ENCODE measurements around the gene AK9. TPM values are rescaled to one million over a fixed set of nuclear protein-coding genes. Genes with fewer than 3 reads are reported as not detected.
A peak's percentile ranks its signal among the peaks of the same experiment; 100 is the strongest.

AK9 gene
- total RNA-seq, 2 donors from 2014 or later = 10.4 to 12.3 TPM

GRCh38 chr6:109456710-109457561, 234.1 kb downstream of the AK9 start:
- peaks cover 0 to 32% of the 10 kb centered on the region in 2 donors for H3K4me1 ChIP-seq
- H3K4me3 ChIP-seq = peak overlapping the region; percentile 59 to 82
- DNase-seq (ENCODE audit: low spot score) = peak; percentile 88
- peak overlapping the region; percentile 74 to 77 for H3K27ac ChIP-seq
- H3K9me3 ChIP-seq = no peaks in the 10 kb centered on the region
- H3K27me3 ChIP-seq = no peaks in the 10 kb centered on the region
- TF ChIP-seq CTCF (IDR thresholded peaks at IDR 0.05) = no peak
- peaks cover 9% of the 10 kb centered on the region for H3K36me3 ChIP-seq

GRCh38 chr6:109456111-109456583, 234.9 kb downstream of the AK9 start:
- DNase-seq (ENCODE audit: low spot score) = no peak
- no peaks in the 10 kb centered on the region for H3K9me3 ChIP-seq
- H3K27ac ChIP-seq = peak overlapping the region; percentile 74 to 77
- H3K27me3 ChIP-seq = no peaks in the 10 kb centered on the region
- H3K4me1 ChIP-seq = peaks cover 0 to 32% of the 10 kb centered on the region in 2 donors
- H3K36me3 ChIP-seq = peaks cover under 1% of the 10 kb centered on the region
- H3K4me3 ChIP-seq = peak overlapping the region; percentile 59 to 82
- no peak for TF ChIP-seq CTCF (IDR thresholded peaks at IDR 0.05)

GRCh38 chr6:109455437-109456110, 235.4 kb downstream of the AK9 start, which contains the start of gene MICAL1:
Gene MICAL1 (minus strand): TSS chr6:109455772. CDS start chr6:109454196, 1,576 bp downstream.
- Histone ChIP-seq H3K9me3 (no peaks in the 10 kb centered on the region), H3K4me1 (peaks cover 0 to 32% of the 10 kb centered on the region in 2 donors), H3K36me3 (no peaks in the 10 kb centered on the region), H3K4me3 (peak within 1 kb of the TSS; percentile 59 to 82), H3K27me3 (no peaks in the 10 kb centered on the region), H3K27ac (peak within 1 kb of the TSS; percentile 74 to 77)
- no peak for DNase-seq (ENCODE audit: low spot score)
- peak in 1 of 2 donors; percentile 54 for TF ChIP-seq CTCF (IDR thresholded peaks at IDR 0.05)

- Histone ChIP-seq H3K4me3 (peak overlapping the region; percentile 59 to 82), H3K9me3 (no peaks in the 10 kb centered on the region), H3K36me3 (no peaks in the 10 kb centered on the region), H3K27me3 (no peaks in the 10 kb centered on the region), H3K4me1 (peaks cover 0 to 32% of the 10 kb centered on the region in 2 donors), H3K27ac (peak overlapping the region; percentile 74 to 77)
- TF ChIP-seq CTCF (IDR thresholded peaks at IDR 0.05) = no peak
- DNase-seq (ENCODE audit: low spot score) = no peak
Measured at GRCh38 chr6:109454496-109455436, 236.2 kb downstream of the AK9 start.
